Gastroesophageal sphincter (tissue), 3 donors: ENCODE measurements around the gene KNDC1.

ENCODE experiments used
- EP300 ChIP-seq: sonication (generic); formaldehyde crosslinking; IDR thresholded peaks from one replicate; pipeline ENCODE4 v1.6.1; 2017; ENCODE audit warnings: antibody characterized with exemption, mild to moderate bottlenecking
- POLR2A ChIP-seq, 2 donors: fragments of 450-650 bp; IDR thresholded peaks; one replicate each; pipeline ENCODE4 v1.6.1; 2017; ENCODE audit warnings: antibody characterized with exemption in 2 of 2, mild to moderate bottlenecking in 2 of 2, moderate library complexity in 1 of 2
- POLR2AphosphoS5 ChIP-seq: sonication (generic); formaldehyde crosslinking; IDR thresholded peaks from one replicate; pipeline ENCODE4 v1.6.1; 2017; ENCODE audit warnings: antibody characterized with exemption
- TF ChIP-seq, protein P1 (sequence below), 4 experiments: fragments of 200-600 bp in 2 of 4; fragments of 450-650 bp in 2 of 4; sonication (generic) in 1 of 4; IDR thresholded peaks; one replicate each; pipeline ENCODE4 v1.5.1; 2017 to 2019; ENCODE audit warnings: antibody characterized with exemption in 4 of 4, mild to moderate bottlenecking in 2 of 4, moderate library complexity in 2 of 4

DNA sequence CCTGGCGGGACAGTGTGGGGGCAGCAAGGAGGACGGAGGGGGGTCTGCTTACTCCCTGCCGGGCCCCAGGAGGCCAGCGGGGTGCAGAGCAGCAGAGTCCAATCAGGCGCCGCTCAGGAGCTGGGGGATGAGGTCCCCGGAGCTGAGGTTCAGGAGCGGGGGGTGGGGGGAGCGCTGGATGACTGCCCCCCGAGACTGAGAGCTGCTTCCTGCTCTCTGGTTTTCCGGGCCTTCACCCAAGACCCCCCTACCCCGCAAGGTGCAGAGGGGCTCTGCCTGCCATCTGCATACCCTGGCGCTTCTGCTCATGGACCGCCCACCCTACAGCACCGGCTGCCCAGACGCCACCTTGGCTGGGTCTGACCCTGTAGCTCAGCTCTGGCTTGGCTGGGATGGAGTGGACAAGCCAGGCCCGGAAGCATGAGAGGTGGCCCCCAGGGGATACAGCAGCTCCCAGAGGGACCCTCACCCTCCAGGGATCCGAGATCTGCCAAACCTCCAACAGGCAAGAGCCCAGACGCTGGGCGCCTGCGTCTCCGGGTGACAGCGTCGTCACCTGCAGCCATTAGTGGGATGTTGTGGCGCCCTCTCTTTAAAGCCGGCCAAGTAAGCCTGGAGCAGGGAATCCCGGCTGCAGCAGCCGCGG is 930 bp downstream of the KNDC1 start:
- TF ChIP-seq EP300 (no peak), POLR2A (IDR thresholded peaks at IDR 0.05) (no peak), POLR2AphosphoS5 (no peak)
- TF ChIP-seq, protein P1, sequence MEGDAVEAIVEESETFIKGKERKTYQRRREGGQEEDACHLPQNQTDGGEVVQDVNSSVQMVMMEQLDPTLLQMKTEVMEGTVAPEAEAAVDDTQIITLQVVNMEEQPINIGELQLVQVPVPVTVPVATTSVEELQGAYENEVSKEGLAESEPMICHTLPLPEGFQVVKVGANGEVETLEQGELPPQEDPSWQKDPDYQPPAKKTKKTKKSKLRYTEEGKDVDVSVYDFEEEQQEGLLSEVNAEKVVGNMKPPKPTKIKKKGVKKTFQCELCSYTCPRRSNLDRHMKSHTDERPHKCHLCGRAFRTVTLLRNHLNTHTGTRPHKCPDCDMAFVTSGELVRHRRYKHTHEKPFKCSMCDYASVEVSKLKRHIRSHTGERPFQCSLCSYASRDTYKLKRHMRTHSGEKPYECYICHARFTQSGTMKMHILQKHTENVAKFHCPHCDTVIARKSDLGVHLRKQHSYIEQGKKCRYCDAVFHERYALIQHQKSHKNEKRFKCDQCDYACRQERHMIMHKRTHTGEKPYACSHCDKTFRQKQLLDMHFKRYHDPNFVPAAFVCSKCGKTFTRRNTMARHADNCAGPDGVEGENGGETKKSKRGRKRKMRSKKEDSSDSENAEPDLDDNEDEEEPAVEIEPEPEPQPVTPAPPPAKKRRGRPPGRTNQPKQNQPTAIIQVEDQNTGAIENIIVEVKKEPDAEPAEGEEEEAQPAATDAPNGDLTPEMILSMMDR (IDR thresholded peaks at IDR 0.05) = no peak
